Naive thymus-derived CD4-positive, alpha-beta T cell (primary cell): ENCODE results near the gene DET1. TPM values are rescaled to one million over a fixed set of nuclear protein-coding genes. Genes with fewer than 3 reads are reported as not detected.
"Not testable (repeated sequence)": the region's sequence is repeated elsewhere in the genome, so short reads cannot be mapped to it uniquely, and the experiment has no call there.

Source experiments
- ATAC-seq: fragments of 150-1000 bp; cut with Tn5 transposase; 2 replicates; pipeline ENCODE4 v1.10.0; 2021; ENCODE audit warnings: mild to moderate bottlenecking, moderate library complexity
- CTCF ChIA-PET: fragments of 350-600 bp; sonication (Branson Sonifier 250); formaldehyde crosslinking; loops from one replicate; lab custom pipeline; 2021; ENCODE audit warnings: antibody characterized with exemption; lab: Charles Lee
- POLR2A ChIA-PET: fragments of 350-600 bp; sonication (Branson Sonifier 250); formaldehyde crosslinking; loops from one replicate; lab custom pipeline; 2021; ENCODE audit warnings: antibody characterized with exemption, inconsistent platforms; lab: Charles Lee
- DNase-seq, 9 donors: peaks; one replicate each; pipeline versions ENCODE4 v3.0.0 to v3.0.0-alpha.2; 2020 to 2022; ENCODE audit warnings: mixed read lengths in 1 of 9
- H3K27ac ChIP-seq: one replicate; pipeline ENCODE4 v1.7.0; 2013; ENCODE audit warnings: mild to moderate bottlenecking, low read depth, low read length, moderate library complexity
- H3K27me3 ChIP-seq, 2 donors: one replicate each; pipeline ENCODE4 v1.7.0; 2013; ENCODE audit warnings: low read length in 2 of 2, mild to moderate bottlenecking in 2 of 2, moderate library complexity in 2 of 2; ENCODE audit not compliant: control insufficient read depth in 2 of 2, insufficient read depth in 2 of 2
- H3K36me3 ChIP-seq, 3 experiments: 1 replicate in 2 of 3; 2 replicates in 1 of 3; pipeline ENCODE4 v1.7.0; 2013; ENCODE audit warnings: low read length in 3 of 3, mild to moderate bottlenecking in 3 of 3, moderate library complexity in 1 of 3; ENCODE audit not compliant: insufficient read depth in 3 of 3, control insufficient read depth in 2 of 3
- H3K4me1 ChIP-seq, 2 donors: one replicate each; pipeline ENCODE4 v1.7.0; 2013; ENCODE audit warnings: low read length in 2 of 2, mild to moderate bottlenecking in 2 of 2, moderate library complexity in 1 of 2; ENCODE audit not compliant: control insufficient read depth in 2 of 2, insufficient read depth in 2 of 2
- H3K4me3 ChIP-seq: 2 replicates; pipeline ENCODE4 v1.7.0; 2013; ENCODE audit warnings: mild to moderate bottlenecking, low read length
- H3K9me3 ChIP-seq, 3 experiments: 1 replicate in 2 of 3; 2 replicates in 1 of 3; pipeline ENCODE4 v1.7.0; 2013; ENCODE audit warnings: low read length in 3 of 3; ENCODE audit not compliant: control insufficient read depth in 2 of 3
- H3K27ac Mint-ChIP-seq, 9 donors: one replicate each; pipeline ENCODE4 v1.8.0; 2020 to 2022; ENCODE audit warnings: mixed read lengths in 9 of 9, mild to moderate bottlenecking in 8 of 9, moderate library complexity in 5 of 9, inconsistent platforms in 2 of 9
- H3K27me3 Mint-ChIP-seq, 5 donors: one replicate each; pipeline ENCODE4 v1.8.0; 2021 to 2022; ENCODE audit warnings: mixed read lengths in 5 of 5, mild to moderate bottlenecking in 1 of 5
- H3K36me3 Mint-ChIP-seq, 5 donors: one replicate each; pipeline ENCODE4 v1.8.0; 2020 to 2022; ENCODE audit warnings: mixed read lengths in 5 of 5, mild to moderate bottlenecking in 3 of 5, inconsistent platforms in 1 of 5
- H3K4me1 Mint-ChIP-seq, 7 donors: one replicate each; pipeline ENCODE4 v1.8.0; 2020 to 2022; ENCODE audit warnings: mixed read lengths in 7 of 7, mild to moderate bottlenecking in 3 of 7, inconsistent platforms in 1 of 7
- H3K4me3 Mint-ChIP-seq, 10 donors: one replicate each; pipeline ENCODE4 v1.8.0; 2020 to 2022; ENCODE audit warnings: mild to moderate bottlenecking in 10 of 10, mixed read lengths in 10 of 10, moderate library complexity in 6 of 10, inconsistent platforms in 2 of 10
- H3K9me3 Mint-ChIP-seq, 11 donors: one replicate each; pipeline ENCODE4 v1.8.0; 2020 to 2022; ENCODE audit warnings: mixed read lengths in 11 of 11, mild to moderate bottlenecking in 4 of 11, inconsistent platforms in 1 of 11, moderate library complexity in 1 of 11
- intact Hi-C, 2 donors: fragments of 100-400 bp; cut with micrococcal nuclease; formaldehyde crosslinking; loops; one replicate each; pipeline ENCODE4 v1.15.1; 2023
- polyA plus RNA-seq, 2 donors: library from polyadenylated mRNA; unstranded; fragments of 300-500 nt; fragmentation: Illumina TruSeq; gene quantifications; one replicate each; pipeline ENCODE4 v1.2.3, GENCODE V29; 2021
- total RNA-seq, 6 experiments: library from RNA in 5 of 6; stranded (reverse) in 5 of 6; gene quantifications; 1 replicate in 5 of 6; 2 replicates in 1 of 6; pipeline ENCODE4 v1.2.3 and lab custom pipeline; 2021 to 2026

The DET1 gene
- total and polyA plus RNA-seq, 7 experiments from 2014 or later: 1.9 to 16.5 (median 5.4) TPM

DNA sequence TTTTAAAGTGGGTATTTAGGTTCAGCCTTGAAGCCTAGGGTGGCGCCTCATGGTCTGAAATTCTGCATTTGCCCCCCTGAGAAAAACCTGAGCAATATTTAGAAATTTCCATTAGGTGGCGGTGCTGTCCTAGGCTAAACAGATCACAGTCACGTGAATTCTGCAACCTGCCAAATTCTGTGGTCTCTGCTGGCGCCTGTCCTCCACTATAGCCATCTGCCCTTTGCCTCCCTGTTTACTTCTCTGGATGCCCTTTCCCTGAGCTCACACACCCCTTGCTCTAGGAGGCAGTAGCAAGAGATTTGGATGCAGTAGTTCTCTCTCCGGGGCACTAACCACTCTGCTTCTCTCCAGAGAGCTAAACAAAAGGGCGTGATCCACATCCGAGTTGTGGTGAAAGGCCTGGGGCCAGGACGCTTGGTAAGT, 69.8 kb downstream of the DET1 start:
- Histone ChIP-seq H3K4me3 (no peak overlapping the region), H3K4me1 (no peaks in the 10 kb centered on the region), H3K36me3 (peaks cover 11 to 56% (median 11%) of the 10 kb centered on the region in 3 experiments), H3K9me3 (no peaks in the 10 kb centered on the region), H3K27me3 (no peaks in the 10 kb centered on the region), H3K27ac (no peak overlapping the region)
- ChIA-PET CTCF (interaction anchor here (1.2 kb wide), 1 partner anchor 13 kb away, joined by 3 read pairs; no protein-coding TSS in a partner anchor), POLR2A (no interaction called here)
- peak in 5 of 9 donors; percentile 22 to 45 (median 40) for DNase-seq
- ATAC-seq: peak; percentile 55
- Mint-ChIP-seq H3K36me3 (peaks cover 0 to 30% (median 6%) of the 10 kb centered on the region in 5 donors), H3K27ac (no peak overlapping the region), H3K4me1 (peaks cover 0 to 6% (median 0%) of the 10 kb centered on the region in 7 donors), H3K27me3 (no peaks in the 10 kb centered on the region), H3K9me3 (no peaks in the 10 kb centered on the region), H3K4me3 (no peak overlapping the region)
- intact Hi-C loops: loop anchor here (1.0 to 5.0 kb wide), 3 partner anchors 188 to 701 kb away; no protein-coding TSS in a partner anchor

GRCh38 chr15:88473661-88474293, 72.7 kb downstream of the DET1 start:
- H3K27me3 Mint-ChIP-seq, DNase-seq, H3K9me3 ChIP-seq, H3K4me3 Mint-ChIP-seq, H3K4me1 Mint-ChIP-seq, H3K4me1 ChIP-seq, H3K4me3 ChIP-seq, H3K27ac ChIP-seq, ATAC-seq, H3K9me3 Mint-ChIP-seq, H3K27me3 ChIP-seq, intact Hi-C loops, H3K27ac Mint-ChIP-seq: not testable (repeated sequence)
- ChIA-PET CTCF (interaction anchor here (0.6 to 1.0 kb wide), 2 partner anchors 22 to 193 kb away, joined by 3 read pairs; no protein-coding TSS in a partner anchor), POLR2A (interaction anchor here (1.0 kb wide), 1 partner anchor 151 kb away, joined by 3 read pairs; no protein-coding TSS in a partner anchor)
- peaks cover 0 to 26% (median 6%) of the 10 kb centered on the region in 5 donors for H3K36me3 Mint-ChIP-seq
- peaks cover 11 to 49% (median 11%) of the 10 kb centered on the region in 3 experiments for H3K36me3 ChIP-seq

GRCh38 chr15:88472225-88472624, 74.3 kb downstream of the DET1 start:
- Mint-ChIP-seq H3K36me3 (peaks cover 0 to 19% (median 5%) of the 10 kb centered on the region in 5 donors), H3K4me3 (no peak overlapping the region), H3K27ac (peak overlapping the region in 2 of 9 donors; percentile 19 to 62)

DNA sequence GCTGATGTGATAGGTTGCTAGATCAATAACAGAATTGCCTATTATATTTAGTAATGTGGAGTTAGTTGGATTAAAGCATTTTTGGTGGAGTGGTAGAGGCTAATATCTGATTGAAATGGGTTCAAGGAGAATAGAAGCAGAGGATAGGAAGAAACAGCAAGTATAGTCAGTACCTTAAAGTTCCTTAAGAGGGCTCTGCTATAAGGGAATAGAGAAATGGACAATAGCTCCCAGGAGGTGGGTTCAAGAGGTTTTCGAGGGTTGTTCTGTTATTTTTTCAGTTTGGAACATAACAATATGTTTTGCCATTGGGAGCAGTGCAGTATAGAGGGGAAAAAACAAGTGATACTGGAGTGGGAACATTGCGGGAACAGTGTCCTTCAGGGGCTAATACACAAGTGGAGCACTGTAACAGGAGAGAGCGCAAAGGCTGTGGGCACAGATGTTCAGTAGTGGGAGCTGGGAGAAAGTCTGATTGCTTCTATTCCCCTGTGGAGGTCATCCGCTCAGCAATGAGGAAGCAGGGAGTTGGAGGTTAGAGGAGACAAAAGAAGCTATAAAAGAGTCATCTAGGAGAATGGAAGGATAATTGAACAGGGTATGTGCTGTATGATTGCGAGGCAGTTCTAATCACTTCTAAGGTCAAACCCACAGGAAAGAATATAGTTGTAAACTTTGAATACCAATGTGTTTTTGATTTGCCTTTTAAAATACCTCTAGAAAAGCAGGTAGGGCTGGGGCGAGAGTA, 75.7 kb downstream of the DET1 start:
- DNase-seq (no peak), ATAC-seq (no peak)
- no peaks in the 10 kb centered on the region for H3K9me3 ChIP-seq
- H3K9me3 Mint-ChIP-seq: peaks cover 0 to 5% (median 0%) of the 10 kb centered on the region in 11 donors
- CTCF ChIA-PET: interaction anchor here (1.0 kb wide), 1 partner anchor 225 kb away, joined by 3 read pairs; no protein-coding TSS in a partner anchor
- H3K4me3 ChIP-seq: no peak overlapping the region
- peaks cover 10 to 31% (median 20%) of the 10 kb centered on the region in 7 donors for H3K4me1 Mint-ChIP-seq
- peaks cover 7 to 31% (median 11%) of the 10 kb centered on the region in 3 experiments for H3K36me3 ChIP-seq
- no peaks in the 10 kb centered on the region for H3K27me3 ChIP-seq
- no peak overlapping the region for H3K27ac ChIP-seq
- no peaks in the 10 kb centered on the region for H3K27me3 Mint-ChIP-seq
- peaks cover 0 to 13% (median 7%) of the 10 kb centered on the region in 5 donors for H3K36me3 Mint-ChIP-seq
- no peak overlapping the region for H3K27ac Mint-ChIP-seq
- POLR2A ChIA-PET: interaction anchor here (1.1 kb wide), 1 partner anchor 9 kb away, joined by 3 read pairs; no protein-coding TSS in a partner anchor
- intact Hi-C loops: no loop called here
- peaks cover 0 to 19% of the 10 kb centered on the region in 2 donors for H3K4me1 ChIP-seq
- no peak overlapping the region for H3K4me3 Mint-ChIP-seq

More at GRCh38 chr15:88472225-88472624, 74.3 kb downstream of the DET1 start:
- intact Hi-C loops: no loop called here
- Histone ChIP-seq H3K9me3 (no peaks in the 10 kb centered on the region), H3K4me3 (no peak overlapping the region), H3K36me3 (peaks cover 11 to 35% (median 11%) of the 10 kb centered on the region in 3 experiments), H3K4me1 (peaks cover 0 to 13% of the 10 kb centered on the region in 2 donors), H3K27ac (no peak overlapping the region), H3K27me3 (no peaks in the 10 kb centered on the region)
- peaks cover 0 to 16% (median 10%) of the 10 kb centered on the region in 7 donors for H3K4me1 Mint-ChIP-seq
- POLR2A ChIA-PET: no interaction called here
- CTCF ChIA-PET: no interaction called here
- peaks cover 0 to 3% (median 0%) of the 10 kb centered on the region in 11 donors for H3K9me3 Mint-ChIP-seq
- DNase-seq (no peak), ATAC-seq (no peak)
- no peaks in the 10 kb centered on the region for H3K27me3 Mint-ChIP-seq

DNA sequence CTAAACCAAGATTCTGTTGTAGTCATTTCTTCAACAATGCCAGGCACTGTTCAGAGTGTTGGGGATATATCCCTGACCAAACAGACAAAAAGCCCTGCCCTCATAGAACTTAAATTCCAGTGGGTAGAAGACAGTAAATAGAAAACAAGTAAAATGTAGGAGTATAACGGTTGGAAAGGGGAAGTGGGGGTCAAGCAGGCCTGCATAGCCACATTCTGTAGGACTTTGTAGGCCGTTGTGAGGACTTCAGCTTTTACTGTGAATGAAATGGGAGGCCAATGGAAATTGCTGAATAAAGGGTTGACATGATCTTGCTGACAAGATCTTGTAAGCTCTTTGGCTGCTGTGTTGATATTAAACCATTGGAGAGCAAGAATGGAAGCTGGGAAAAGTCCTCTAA, 77.2 kb downstream of the DET1 start:
- Histone ChIP-seq H3K4me3 (no peak overlapping the region), H3K9me3 (no peaks in the 10 kb centered on the region), H3K4me1 (peaks cover 0 to 19% of the 10 kb centered on the region in 2 donors), H3K27ac (no peak overlapping the region), H3K36me3 (peaks cover 7 to 30% (median 11%) of the 10 kb centered on the region in 3 experiments), H3K27me3 (no peaks in the 10 kb centered on the region)
- Mint-ChIP-seq H3K36me3 (peaks cover 0 to 20% (median 7%) of the 10 kb centered on the region in 5 donors), H3K4me1 (peaks cover 13 to 42% (median 24%) of the 10 kb centered on the region in 7 donors), H3K9me3 (peaks cover 0 to 5% (median 0%) of the 10 kb centered on the region in 11 donors), H3K27me3 (no peaks in the 10 kb centered on the region), H3K27ac (no peak overlapping the region), H3K4me3 (peak overlapping the region in 1 of 10 donors; percentile 97)
- no peak for DNase-seq
- no peak for ATAC-seq
- intact Hi-C loops: loop anchor here (5.0 kb wide), 2 partner anchors 618 to 1108 kb away; partner anchors contain the start of genes ABHD2 (in 1 of the 2) and TICRR (in 1 of the 2)
- ChIA-PET CTCF (interaction anchor here (0.9 to 1.1 kb wide), 2 partner anchors 186 to 195 kb away, joined by 3 to 5 read pairs; no protein-coding TSS in a partner anchor), POLR2A (no interaction called here)

- H3K9me3 ChIP-seq, ATAC-seq, DNase-seq, H3K27me3 ChIP-seq, H3K27me3 Mint-ChIP-seq, H3K4me3 ChIP-seq, H3K27ac ChIP-seq, POLR2A ChIA-PET, H3K9me3 Mint-ChIP-seq: not testable (repeated sequence)
- intact Hi-C loops: loop anchor here (5.0 kb wide), 2 partner anchors 619 to 1109 kb away; partner anchors contain the start of genes ABHD2 (in 1 of the 2) and TICRR (in 1 of the 2)
- Histone ChIP-seq H3K4me1 (peaks cover 0 to 19% of the 10 kb centered on the region in 2 donors), H3K36me3 (peaks cover 11 to 36% (median 11%) of the 10 kb centered on the region in 3 experiments)
- Mint-ChIP-seq H3K36me3 (peaks cover 3 to 25% (median 11%) of the 10 kb centered on the region in 5 donors), H3K27ac (peak overlapping the region in 2 of 9 donors; percentile 96 to 97), H3K4me3 (peak overlapping the region in 9 of 10 donors; percentile 41 to 97 (median 96)), H3K4me1 (peaks cover 17 to 42% (median 28%) of the 10 kb centered on the region in 7 donors)
- CTCF ChIA-PET: interaction anchor here (0.9 to 1.1 kb wide), 2 partner anchors 187 to 196 kb away, joined by 3 to 5 read pairs; no protein-coding TSS in a partner anchor
Measured at GRCh38 chr15:88468721-88469120, 77.8 kb downstream of the DET1 start.
